ENCODE results near the gene GNAI3.

GRCh38 chr1:109643385-109644230 lies 95.2 kb downstream of the GNAI3 start:
- TF ChIP-seq CTCF (optimal IDR thresholded peaks at IDR 0.05 in 1 of 3, IDR thresholded peaks at IDR 0.05 in 1 of 3, conservative IDR thresholded peaks at IDR 0.05 in 1 of 3; ENCODE audit: extremely low read depth in 1 of 3, insufficient read depth in 2 of 3, low read length in 3 of 3) (peak; percentile 82 to 96 (median 92)), EZH2 (IDR thresholded peaks at IDR 0.05; ENCODE audit: low read length) (no peak)
